GM23248 (cell line): ENCODE measurements around the gene RNF217. TPM values are rescaled to one million over a fixed set of nuclear protein-coding genes. Genes with fewer than 3 reads are reported as not detected.

ENCODE experiments used
- DNase-seq: peaks from one replicate; pipeline ENCODE4 v3.0.0-alpha.2; 2015
- H2AFZ ChIP-seq: fragments of 200-600 bp; sonication (generic); 2 replicates; pipeline ENCODE4 v1.6.1; 2016; ENCODE audit warnings: antibody characterized with exemption
- H3F3A ChIP-seq: fragments of 200-600 bp; sonication (generic); 2 replicates; pipeline ENCODE4 v1.6.1; 2016; ENCODE audit warnings: mild to moderate bottlenecking, antibody characterized with exemption, mixed run types; ENCODE audit not compliant: insufficient read depth
- H3K27ac ChIP-seq: fragments of 200-600 bp; sonication (generic); 2 replicates; pipeline ENCODE4 v1.5.1; 2016; ENCODE audit warnings: mild to moderate bottlenecking
- H3K27me3 ChIP-seq: fragments of 200-600 bp; sonication (generic); replicated peaks from 2 replicates; pipeline ENCODE4 v1.6.1; 2016; ENCODE audit warnings: mild to moderate bottlenecking; ENCODE audit not compliant: insufficient read depth
- H3K36me3 ChIP-seq: fragments of 200-600 bp; sonication (generic); 2 replicates; pipeline ENCODE4 v1.6.1; 2016; ENCODE audit warnings: low read depth, mild to moderate bottlenecking
- H3K4me1 ChIP-seq: fragments of 200-600 bp; sonication (generic); 2 replicates; pipeline ENCODE4 v1.6.1; 2016; ENCODE audit warnings: mild to moderate bottlenecking; ENCODE audit not compliant: insufficient read depth
- H3K4me2 ChIP-seq: fragments of 200-600 bp; sonication (generic); one replicate; pipeline ENCODE4 v1.6.1; 2016; ENCODE audit warnings: mild to moderate bottlenecking; ENCODE audit not compliant: unreplicated experiment
- H3K4me3 ChIP-seq: fragments of 200-600 bp; sonication (generic); 2 replicates; pipeline ENCODE4 v1.5.1; 2016; ENCODE audit warnings: mild to moderate bottlenecking
- H3K79me2 ChIP-seq: fragments of 200-600 bp; sonication (generic); 2 replicates; pipeline ENCODE4 v1.6.1; 2016; ENCODE audit warnings: mild to moderate bottlenecking; ENCODE audit not compliant: insufficient read depth
- H3K9ac ChIP-seq: fragments of 200-600 bp; sonication (generic); 2 replicates; pipeline ENCODE4 v1.6.1; 2016; ENCODE audit warnings: mild to moderate bottlenecking
- H3K9me2 ChIP-seq: fragments of 200-600 bp; sonication (generic); 2 replicates; pipeline ENCODE4 v1.6.1; 2016; ENCODE audit warnings: mixed run types, mild to moderate bottlenecking, moderate library complexity; ENCODE audit not compliant: insufficient read depth
- H3K9me3 ChIP-seq: fragments of 200-600 bp; sonication (generic); one replicate; pipeline ENCODE4 v1.6.1; 2017; ENCODE audit warnings: low read depth
- H4K20me1 ChIP-seq: fragments of 200-600 bp; sonication (generic); 2 replicates; pipeline ENCODE4 v1.6.0; 2016; ENCODE audit not compliant: insufficient read depth
- EZH2 ChIP-seq: fragments of 200-600 bp; sonication (generic); IDR thresholded peaks from 2 replicates; pipeline ENCODE4 v1.6.1; 2018; ENCODE audit warnings: antibody characterized with exemption, mild to moderate bottlenecking; ENCODE audit not compliant: insufficient read depth, poor library complexity, severe bottlenecking
- EZH2phosphoT487 ChIP-seq: fragments of 200-600 bp; sonication (generic); IDR thresholded peaks from 2 replicates; pipeline ENCODE4 v1.6.1; 2018; ENCODE audit warnings: antibody characterized with exemption, moderate library complexity, mild to moderate bottlenecking, low read depth; ENCODE audit not compliant: insufficient read depth
- WGBS, 2 experiments: methylation state at CpG; one replicate each; pipeline ENCODE4 v1.1.6; 2015 to 2017; ENCODE audit warnings: low lambda C conversion rate in 2 of 2, low coverage in 1 of 2; ENCODE audit errors: missing lambda C conversion rate in 2 of 2; 5-methylcytosine and 5-hydroxymethylcytosine counted together
- in situ Hi-C: fragments of 300-500 bp; cut with MboI; formaldehyde crosslinking; loops from 2 replicates; pipeline ENCODE4 v1.15.0; 2020
- polyA plus RNA-seq: library from polyadenylated mRNA; unstranded; fragments of >200 nt; fragmentation: Nextera tagmentation; extraction: Ambion mirVana; gene quantifications from 2 replicates; pipeline ENCODE4 v1.2.1, GENCODE V29; 2016
- total RNA-seq: library from RNA; depleted of rRNA; stranded (reverse); fragments of >200 nt; shearing (Covaris generic); gene quantifications from 2 replicates; pipeline ENCODE4 v1.2.3, GENCODE V29; 2014

Gene RNF217
- total and polyA plus RNA-seq, 2 experiments from 2014 or later, result 3.2 to 10.9 TPM

DNA sequence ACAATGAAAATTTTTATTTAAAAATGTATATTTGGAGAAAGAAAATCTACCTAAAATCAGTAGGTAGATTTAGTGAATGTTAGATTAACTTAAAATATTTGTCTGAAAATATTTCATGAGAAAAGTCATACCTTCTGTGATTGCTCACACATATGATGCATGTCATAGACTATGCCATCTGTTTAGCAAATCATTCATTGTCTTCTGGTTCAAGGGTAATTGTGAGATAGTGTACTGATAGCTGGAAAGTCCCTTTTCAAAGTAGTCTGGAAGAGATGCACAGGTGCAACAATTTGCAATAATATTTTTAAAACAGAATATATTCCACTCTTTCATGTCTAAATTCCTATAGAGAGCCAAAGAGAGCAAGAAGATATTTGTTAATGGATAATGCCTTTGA, 21.0 kb upstream of the RNF217 start:
- Histone ChIP-seq H3K9me2 (no peaks in the 10 kb centered on the region), H2AFZ (no peak overlapping the region), H3K79me2 (no peaks in the 10 kb centered on the region), H3K4me3 (no peak overlapping the region), H4K20me1 (no peaks in the 10 kb centered on the region), H3K27me3 (no peaks in the 10 kb centered on the region), H3K27ac (no peak overlapping the region), H3K36me3 (no peaks in the 10 kb centered on the region), H3K9ac (no peak overlapping the region), H3F3A (no peaks in the 10 kb centered on the region), H3K4me1 (no peaks in the 10 kb centered on the region), H3K4me2 (no peak overlapping the region), H3K9me3 (no peaks in the 10 kb centered on the region)
- DNase-seq, result no peak
- in situ Hi-C loops, result no loop called here
- TF ChIP-seq EZH2 (no peak), EZH2phosphoT487 (no peak)

GRCh38 chr6:124943658-124944057, 18.6 kb upstream of the RNF217 start:
- peak; percentile 15 for DNase-seq

DNA sequence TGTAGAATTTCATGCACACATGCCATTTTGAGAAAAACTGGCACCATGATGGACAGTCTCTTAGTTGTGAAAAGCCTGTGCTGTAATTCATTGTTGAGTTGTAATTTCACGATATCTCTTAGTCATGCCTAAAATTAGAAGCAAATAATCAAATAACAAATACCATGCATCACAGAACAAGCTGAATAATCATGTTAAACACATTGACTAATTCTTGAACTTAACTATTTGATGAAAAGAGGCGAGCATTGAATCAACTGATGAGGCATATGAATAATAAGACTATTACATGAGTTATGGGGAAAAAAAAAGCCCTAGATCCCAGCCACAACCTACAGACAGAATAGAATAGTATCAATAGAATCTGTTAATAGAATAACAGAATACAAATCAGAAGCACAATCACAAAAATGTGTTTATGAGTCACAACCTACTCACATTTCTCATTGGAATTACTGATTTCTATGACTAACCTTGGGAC, 14.2 kb upstream of the RNF217 start:
- H2AFZ ChIP-seq, result no peak overlapping the region
- H3K4me3 ChIP-seq, result no peak overlapping the region
- WGBS, 2 experiments, result 0 to 2% methylated on average over 2 of the region's 2 CpGs
- no peaks in the 10 kb centered on the region for H3K27me3 ChIP-seq
- peaks cover 14% of the 10 kb centered on the region for H3K4me1 ChIP-seq
- H3K4me2 ChIP-seq, result peak overlapping the region; percentile 31
- no peaks in the 10 kb centered on the region; the same call in 1 of the 2 replicates for H3K9me2 ChIP-seq
- H3K9me3 ChIP-seq, result no peaks in the 10 kb centered on the region
- H3K36me3 ChIP-seq, result no peaks in the 10 kb centered on the region
- H3K79me2 ChIP-seq, result no peaks in the 10 kb centered on the region
- peak; percentile 61 for DNase-seq
- no peak for TF ChIP-seq EZH2phosphoT487
- no peak for TF ChIP-seq EZH2
- no peak overlapping the region for H3K27ac ChIP-seq
- H3K9ac ChIP-seq, result no peak overlapping the region
- in situ Hi-C loops, result no loop called here
- peaks cover 9% of the 10 kb centered on the region for H3F3A ChIP-seq
- H4K20me1 ChIP-seq, result no peaks in the 10 kb centered on the region

More at GRCh38 chr6:124943658-124944057, 18.6 kb upstream of the RNF217 start:
- H2AFZ ChIP-seq, result no peak overlapping the region
- H3K4me2 ChIP-seq, result no peak overlapping the region
- in situ Hi-C loops, result no loop called here
- H3K36me3 ChIP-seq, result no peaks in the 10 kb centered on the region
- no peak overlapping the region for H3K27ac ChIP-seq
- no peaks in the 10 kb centered on the region for H3K79me2 ChIP-seq
- H3K4me1 ChIP-seq, result peaks cover 13% of the 10 kb centered on the region
- 51 to 75% methylated on average over 1 of the region's 1 CpG for WGBS, 2 experiments
- H3K9me2 ChIP-seq, result no peaks in the 10 kb centered on the region; the same call in 1 of the 2 replicates
- no peaks in the 10 kb centered on the region for H3K9me3 ChIP-seq
- peaks cover 9% of the 10 kb centered on the region for H3F3A ChIP-seq
- no peak overlapping the region for H3K4me3 ChIP-seq
- no peaks in the 10 kb centered on the region for H3K27me3 ChIP-seq
- TF ChIP-seq EZH2, result no peak
- no peak for TF ChIP-seq EZH2phosphoT487
- no peak overlapping the region for H3K9ac ChIP-seq
- no peaks in the 10 kb centered on the region for H4K20me1 ChIP-seq

GRCh38 chr6:124949706-124950105, 12.5 kb upstream of the RNF217 start:
- Histone ChIP-seq H2AFZ (no peak overlapping the region), H3K36me3 (no peaks in the 10 kb centered on the region), H3K9me2 (no peaks in the 10 kb centered on the region; the same call in 1 of the 2 replicates), H3K9ac (no peak overlapping the region), H4K20me1 (no peaks in the 10 kb centered on the region), H3K4me1 (peaks cover 14% of the 10 kb centered on the region), H3K27ac (no peak overlapping the region), H3K79me2 (no peaks in the 10 kb centered on the region), H3K4me3 (no peak overlapping the region), H3K4me2 (no peak overlapping the region), H3F3A (peaks cover 9% of the 10 kb centered on the region), H3K9me3 (no peaks in the 10 kb centered on the region), H3K27me3 (no peaks in the 10 kb centered on the region)
- no peak for DNase-seq
- TF ChIP-seq EZH2 (no peak), EZH2phosphoT487 (no peak)
- in situ Hi-C loops, result no loop called here
- WGBS, 2 experiments, result 79 to 84% methylated on average over 3 of the region's 3 CpGs

GRCh38 chr6:124953808-124954207, 8.4 kb upstream of the RNF217 start:
- no peak for DNase-seq
- H3K36me3 ChIP-seq, result no peaks in the 10 kb centered on the region
- no peak overlapping the region for H2AFZ ChIP-seq
- H3K79me2 ChIP-seq, result no peaks in the 10 kb centered on the region
- H3K4me1 ChIP-seq, result no peaks in the 10 kb centered on the region
- no peaks in the 10 kb centered on the region for H4K20me1 ChIP-seq
- H3K4me2 ChIP-seq, result no peak overlapping the region
- no peaks in the 10 kb centered on the region for H3K27me3 ChIP-seq
- H3K9me2 ChIP-seq, result no peaks in the 10 kb centered on the region
- H3K9me3 ChIP-seq, result no peaks in the 10 kb centered on the region
- TF ChIP-seq EZH2, result no peak
- H3K9ac ChIP-seq, result no peak overlapping the region
- 97% methylated on average over 1 of the region's 1 CpG for WGBS, 2 experiments
- H3F3A ChIP-seq, result no peaks in the 10 kb centered on the region
- no peak overlapping the region for H3K4me3 ChIP-seq
- in situ Hi-C loops, result no loop called here
- no peak overlapping the region for H3K27ac ChIP-seq
